Omental fat pad (tissue), 4 donors: Measurements from ENCODE around the gene ZIC5. TPM values are rescaled to one million over a fixed set of nuclear protein-coding genes. Genes with fewer than 3 reads are reported as not detected.

Experiments
- ATAC-seq: fragments of 150-250 bp; one replicate; pipeline ENCODE4 v1.9.1; 2016; ENCODE audit warnings: mild to moderate bottlenecking, moderate library complexity; ENCODE audit not compliant: low FRiP score
- DNase-seq: peaks from one replicate; pipeline ENCODE4 v3.0.0-alpha.2; 2019; ENCODE audit warnings: low spot score
- total RNA-seq, 4 donors: library from RNA; depleted of rRNA; stranded (reverse); fragments of >200 nt; gene quantifications; one replicate each; pipeline ENCODE4 v1.1.0, GENCODE V29; 2016
- TF ChIP-seq, protein P1 (sequence below), 3 donors: fragments of 450-650 bp; IDR thresholded peaks; one replicate each; pipeline ENCODE4 v1.5.1; 2016 to 2017; ENCODE audit warnings: antibody characterized with exemption in 3 of 3, mild to moderate bottlenecking in 3 of 3, moderate library complexity in 2 of 3

The ZIC5 gene
- not detected for total RNA-seq

DNA sequence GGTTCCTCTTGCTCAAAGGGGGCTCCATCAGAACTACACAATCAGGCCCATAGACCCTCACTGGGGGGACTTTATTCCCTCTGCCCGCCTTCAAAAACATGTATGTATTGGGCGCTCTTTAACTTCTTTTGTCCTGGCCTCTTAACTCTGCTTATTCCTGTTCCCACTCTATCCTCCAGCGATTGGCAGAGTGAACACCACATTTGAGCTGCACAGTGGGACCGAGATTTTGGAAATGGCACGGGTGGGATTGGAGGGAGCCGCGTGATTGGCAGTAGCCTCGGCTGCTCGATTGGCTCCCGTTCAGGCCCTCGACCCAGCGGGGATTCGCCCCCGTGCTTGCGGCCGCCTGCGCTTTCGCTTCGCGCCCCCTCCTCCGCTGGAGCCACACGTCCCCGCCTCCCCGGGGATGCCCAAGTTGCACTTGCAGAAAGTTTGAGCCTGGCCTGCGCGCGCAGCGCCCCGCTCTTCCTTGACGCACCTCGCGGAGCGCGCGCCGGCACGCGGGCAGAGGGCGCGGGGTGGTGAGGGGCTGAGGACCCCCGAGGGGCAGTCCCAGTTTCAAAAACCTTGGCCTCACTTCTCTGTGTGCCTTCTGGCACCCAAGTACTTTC, at the start of gene ZIC5:
Gene ZIC5, minus strand, starts transcription at position 192 of the 614 bp plus-strand sequence. Its CDS starts 164 bp downstream, at position 28.
- DNase-seq (no peak), ATAC-seq (no peak)
- TF ChIP-seq, protein P1, sequence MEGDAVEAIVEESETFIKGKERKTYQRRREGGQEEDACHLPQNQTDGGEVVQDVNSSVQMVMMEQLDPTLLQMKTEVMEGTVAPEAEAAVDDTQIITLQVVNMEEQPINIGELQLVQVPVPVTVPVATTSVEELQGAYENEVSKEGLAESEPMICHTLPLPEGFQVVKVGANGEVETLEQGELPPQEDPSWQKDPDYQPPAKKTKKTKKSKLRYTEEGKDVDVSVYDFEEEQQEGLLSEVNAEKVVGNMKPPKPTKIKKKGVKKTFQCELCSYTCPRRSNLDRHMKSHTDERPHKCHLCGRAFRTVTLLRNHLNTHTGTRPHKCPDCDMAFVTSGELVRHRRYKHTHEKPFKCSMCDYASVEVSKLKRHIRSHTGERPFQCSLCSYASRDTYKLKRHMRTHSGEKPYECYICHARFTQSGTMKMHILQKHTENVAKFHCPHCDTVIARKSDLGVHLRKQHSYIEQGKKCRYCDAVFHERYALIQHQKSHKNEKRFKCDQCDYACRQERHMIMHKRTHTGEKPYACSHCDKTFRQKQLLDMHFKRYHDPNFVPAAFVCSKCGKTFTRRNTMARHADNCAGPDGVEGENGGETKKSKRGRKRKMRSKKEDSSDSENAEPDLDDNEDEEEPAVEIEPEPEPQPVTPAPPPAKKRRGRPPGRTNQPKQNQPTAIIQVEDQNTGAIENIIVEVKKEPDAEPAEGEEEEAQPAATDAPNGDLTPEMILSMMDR (IDR thresholded peaks at IDR 0.05), result no peak

DNA sequence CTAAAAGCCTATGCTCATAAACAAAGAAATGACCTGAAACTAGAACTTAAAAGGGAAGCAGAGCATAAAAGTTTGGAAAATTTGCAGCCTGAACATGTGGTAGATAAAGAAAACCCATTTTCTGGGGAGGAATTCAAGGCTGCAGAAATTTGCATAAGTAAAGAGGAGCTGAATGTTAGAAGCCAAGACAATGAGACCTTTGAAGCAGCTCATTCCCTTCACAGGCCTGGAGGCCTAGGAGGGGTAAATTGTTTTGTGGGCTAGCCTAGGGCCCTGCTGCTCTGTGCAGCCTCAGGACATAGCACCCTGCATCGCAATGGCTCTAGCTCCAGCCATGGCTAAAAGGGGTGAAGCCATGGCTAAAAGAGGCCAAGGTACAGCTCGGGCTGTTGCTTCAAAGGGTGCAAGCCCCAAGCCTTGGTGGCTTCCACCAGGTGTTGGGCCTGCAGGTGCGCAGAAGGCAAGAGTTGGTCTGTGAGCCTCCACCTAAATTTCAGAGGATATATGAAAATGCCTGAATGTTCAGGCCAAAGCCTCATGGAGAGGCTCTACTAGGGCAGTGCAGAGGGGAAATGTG, 48.3 kb upstream of the ZIC5 start:
- TF ChIP-seq, protein P1 (IDR thresholded peaks at IDR 0.05), result no peak
- no peak for DNase-seq
- ATAC-seq, result no peak

DNA sequence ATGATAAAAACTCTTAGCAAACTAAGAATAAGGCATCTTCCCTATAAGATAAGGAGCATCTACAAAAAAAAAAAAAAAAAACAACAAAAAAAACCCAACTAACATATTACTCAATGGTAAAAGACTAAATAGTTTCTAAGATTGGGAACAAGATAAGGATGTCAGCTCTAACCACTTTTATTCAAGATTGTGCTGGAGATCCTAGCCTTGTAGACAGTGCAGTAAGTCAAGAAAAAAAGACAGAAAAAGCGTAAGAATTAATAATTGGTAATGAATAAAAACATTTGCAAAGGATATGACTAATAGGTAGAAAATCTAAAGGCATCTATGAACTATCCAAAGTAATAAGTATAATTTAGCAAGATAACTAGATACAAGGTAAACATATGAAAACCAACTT, 43.1 kb upstream of the ZIC5 start:
- DNase-seq (no peak), ATAC-seq (no peak)

DNA sequence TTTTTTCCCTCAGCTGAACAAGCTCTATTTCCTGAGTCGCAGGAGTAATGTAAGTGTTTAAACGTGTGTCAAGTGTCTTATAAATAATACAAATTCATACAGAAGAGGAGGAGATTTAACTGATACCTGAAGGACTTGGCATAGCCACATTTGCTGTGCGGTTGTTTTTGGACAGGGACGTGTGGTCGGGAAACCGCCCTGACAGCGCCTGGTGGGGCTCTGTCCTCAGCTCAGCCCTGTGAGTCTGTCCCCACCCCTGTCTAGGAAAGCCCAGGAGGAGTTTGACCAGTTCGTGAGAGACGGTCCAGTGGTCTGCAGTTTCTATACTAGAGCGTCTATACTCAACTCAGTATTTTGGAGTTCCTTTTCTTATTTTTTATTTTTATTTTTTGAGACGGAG, 26.7 kb upstream of the ZIC5 start:
- TF ChIP-seq, protein P1 (IDR thresholded peaks at IDR 0.05), result no peak
- DNase-seq (no peak), ATAC-seq (no peak)

More for the DNA sequence above, 43.1 kb upstream of the ZIC5 start:
- TF ChIP-seq, protein P1 (IDR thresholded peaks at IDR 0.05), result no peak

DNA sequence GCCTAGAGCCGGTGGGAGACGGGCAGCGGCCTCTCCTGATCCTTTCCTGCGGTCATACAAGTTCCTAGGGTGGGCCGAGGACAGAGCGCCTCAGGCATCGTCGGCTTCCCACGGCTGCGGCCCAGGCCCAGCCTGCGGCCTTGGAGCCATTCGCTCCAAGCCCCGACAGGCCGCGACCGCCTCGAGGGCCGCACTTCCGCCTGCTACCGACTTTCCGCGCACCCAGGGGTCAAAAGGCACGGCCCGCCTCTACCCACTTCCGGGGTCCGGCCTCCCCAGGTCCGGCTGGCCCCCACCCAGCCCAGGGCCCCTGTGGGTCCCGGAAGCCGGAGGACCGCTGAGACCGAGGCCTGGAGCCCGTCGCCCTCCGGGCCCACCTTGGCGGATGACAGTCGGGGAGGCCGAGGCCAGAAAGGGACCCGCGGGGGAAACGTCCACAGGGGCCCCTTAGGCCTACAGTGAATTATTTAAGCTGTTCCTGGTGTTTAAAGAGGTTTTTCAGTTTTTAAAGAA, 26.2 kb upstream of the ZIC5 start:
- TF ChIP-seq, protein P1 (IDR thresholded peaks at IDR 0.05), result no peak
- DNase-seq (no peak), ATAC-seq (no peak)

DNA sequence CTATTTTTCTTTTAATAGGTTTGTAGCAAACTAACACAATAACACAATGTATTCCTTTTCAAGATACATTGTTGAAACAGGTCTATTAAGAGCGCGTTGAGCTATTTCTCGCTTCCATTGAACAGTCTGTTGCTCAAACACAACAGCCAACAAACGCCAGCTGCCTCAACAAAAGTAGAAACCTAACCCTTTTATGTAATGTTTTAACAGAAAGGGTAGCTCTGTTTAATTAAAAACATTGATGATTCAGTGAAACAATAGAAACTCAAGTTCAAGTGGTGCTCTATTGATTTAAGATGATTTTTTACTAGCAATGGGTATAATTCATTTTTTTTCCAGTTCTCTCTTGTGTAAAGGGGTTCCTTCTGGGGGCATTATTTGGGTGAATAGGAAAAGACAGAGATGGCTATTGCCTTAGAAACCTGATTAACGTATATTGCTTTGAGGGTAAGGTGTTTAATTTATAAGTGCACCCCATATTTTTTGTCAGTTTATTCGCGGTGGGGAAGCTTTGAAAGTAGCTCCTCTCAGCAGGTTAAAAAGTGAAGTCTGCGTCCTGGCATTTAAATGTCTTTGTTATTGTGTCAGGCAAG, 24.9 kb upstream of the ZIC5 start:
- TF ChIP-seq, protein P1 (IDR thresholded peaks at IDR 0.05), result no peak
- DNase-seq (no peak), ATAC-seq (no peak)
